HG03097 (cell line): ENCODE measurements around the gene PPP1R14C.
"Not testable (repeated sequence)": the region's sequence is repeated elsewhere in the genome, so short reads cannot be mapped to it uniquely, and the experiment has no call there.

Experiments
- ATAC-seq: cut with Tn5 transposase; IDR thresholded peaks from one replicate; pipeline ENCODE4 v1.9.1; 2021; ENCODE audit not compliant: unreplicated experiment, low FRiP score

The PPP1R14C gene

DNA sequence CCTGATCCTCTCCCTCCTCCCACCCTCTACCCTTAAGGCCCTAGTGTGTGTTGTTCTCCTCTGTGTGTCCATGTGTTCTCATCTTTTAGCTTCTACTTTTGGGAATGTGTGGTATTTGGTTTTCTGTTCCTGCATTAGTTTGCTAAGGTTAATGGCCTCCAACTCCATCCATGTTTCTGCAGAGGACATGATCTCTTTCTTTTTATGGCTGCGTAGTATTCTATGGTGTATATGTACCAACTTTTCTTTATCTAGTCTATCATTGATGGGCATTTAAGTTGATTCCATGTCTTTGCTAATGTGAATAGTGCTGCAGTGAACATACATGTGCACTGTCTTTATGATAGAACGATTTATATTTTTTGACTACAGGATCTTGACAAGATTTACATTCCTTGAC lies 44.6 kb downstream of the PPP1R14C start:
- ATAC-seq: not testable (repeated sequence)

DNA sequence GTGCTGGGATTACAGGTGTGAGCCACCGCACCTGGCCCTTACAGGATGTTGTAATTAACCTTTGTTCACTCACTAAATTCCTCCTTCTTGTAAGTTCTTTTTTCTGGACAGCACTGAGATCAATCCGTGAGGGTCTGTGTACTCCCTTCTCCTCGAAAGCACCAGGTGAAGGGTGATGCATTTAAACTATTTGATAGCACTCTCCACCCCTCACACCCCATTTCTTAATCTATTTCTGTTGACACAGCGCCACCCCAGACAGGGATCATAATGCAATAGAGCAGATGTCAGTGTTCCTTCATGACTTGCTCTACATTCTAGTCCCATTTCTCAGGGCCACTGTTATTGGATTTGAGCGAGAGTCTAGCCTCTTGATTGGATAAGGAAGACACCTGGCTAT lies 46.3 kb downstream of the PPP1R14C start:
- no peak for ATAC-seq

- ATAC-seq: no peak
Measured at GRCh38 chr6:150191809-150192208, 49.0 kb downstream of the PPP1R14C start.

DNA sequence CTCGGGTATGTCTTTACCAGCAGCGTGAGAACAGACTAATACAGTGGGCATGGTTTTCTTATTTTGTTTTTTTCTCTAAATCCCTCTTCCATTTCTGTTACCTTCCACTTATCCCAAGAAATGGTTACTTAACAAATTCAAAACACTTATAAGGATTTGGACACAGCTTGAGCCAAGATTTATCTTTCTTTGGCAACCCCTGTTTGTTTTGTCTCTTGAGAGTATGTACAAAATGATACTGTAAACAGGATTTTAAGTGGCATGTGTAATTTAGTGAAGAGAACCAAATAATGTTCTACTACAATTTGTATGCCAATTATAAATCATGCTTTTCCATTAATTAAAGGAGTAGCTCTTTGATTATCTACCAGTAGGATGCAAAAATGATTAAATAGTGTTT lies 51.4 kb downstream of the PPP1R14C start:
- ATAC-seq: no peak

- ATAC-seq: no peak
Measured at GRCh38 chr6:150195996-150196417, 53.2 kb downstream of the PPP1R14C start.

GRCh38 chr6:150196942-150197745 lies 54.3 kb downstream of the PPP1R14C start:
- ATAC-seq: no peak

GRCh38 chr6:150198532-150198931 lies 55.7 kb downstream of the PPP1R14C start:
- no peak for ATAC-seq

- no peak for ATAC-seq
Measured at GRCh38 chr6:150199241-150199640, 56.4 kb downstream of the PPP1R14C start.

DNA sequence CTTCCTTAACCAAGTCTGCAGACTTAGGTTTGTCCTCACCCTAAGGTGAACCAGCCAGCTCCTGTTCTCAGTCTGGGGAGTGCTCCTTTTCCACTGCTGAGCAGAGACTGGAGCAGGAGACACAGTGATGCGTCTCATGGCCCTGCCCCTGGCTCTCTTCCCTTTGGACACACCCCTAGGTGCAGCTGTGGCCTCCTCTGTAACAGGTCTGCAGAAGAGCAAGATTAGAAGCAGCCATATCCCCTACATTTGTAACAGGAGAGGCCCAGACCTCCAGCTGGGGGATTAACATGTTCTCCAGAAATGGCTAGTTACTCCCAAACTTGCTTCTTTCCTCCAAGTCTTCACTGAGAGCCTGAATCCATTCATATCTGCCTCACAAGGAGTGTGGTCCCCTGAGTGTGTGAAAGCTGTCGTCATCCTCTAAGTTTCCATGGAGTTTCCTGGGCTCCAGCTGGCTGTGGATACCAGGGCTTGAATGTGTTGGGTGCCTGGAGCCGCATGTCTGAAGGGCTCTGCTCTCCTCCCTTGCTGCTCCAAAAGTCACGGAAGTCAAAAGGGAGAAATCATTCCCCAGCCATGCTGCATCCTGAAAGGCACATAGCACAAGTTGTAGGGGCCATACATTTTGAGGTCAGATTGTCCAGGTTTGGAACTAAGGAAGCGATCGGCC lies 57.7 kb downstream of the PPP1R14C start:
- no peak for ATAC-seq

- no peak for ATAC-seq
Measured at GRCh38 chr6:150201285-150201684, 58.4 kb downstream of the PPP1R14C start.

DNA sequence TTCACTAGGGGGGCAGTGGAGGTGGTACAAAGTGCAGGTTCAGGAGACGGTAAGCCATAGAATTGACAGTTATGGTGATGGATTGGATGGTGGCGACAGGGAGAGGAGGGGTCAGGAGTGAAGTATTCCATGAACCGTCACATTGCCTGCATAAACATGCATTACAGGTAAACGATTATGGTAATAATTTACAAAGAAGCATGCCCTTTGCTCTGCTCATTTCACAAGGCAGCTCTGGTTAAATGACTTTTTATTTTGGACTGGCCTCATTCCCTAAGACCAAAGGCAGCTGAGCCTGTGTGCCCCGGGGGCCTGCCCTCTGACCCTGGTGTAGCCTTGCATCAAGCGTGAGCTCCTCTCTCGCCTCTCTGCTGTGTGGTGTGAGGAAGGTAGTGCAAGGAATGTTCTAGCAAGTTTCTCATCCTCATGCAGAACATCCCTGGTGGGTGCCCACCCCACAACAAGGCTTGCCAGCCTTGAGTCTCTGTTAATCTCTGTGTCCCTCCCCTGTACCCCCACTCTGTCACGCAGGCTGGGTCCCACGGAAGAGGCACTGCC lies 59.0 kb downstream of the PPP1R14C start:
- ATAC-seq: no peak

DNA sequence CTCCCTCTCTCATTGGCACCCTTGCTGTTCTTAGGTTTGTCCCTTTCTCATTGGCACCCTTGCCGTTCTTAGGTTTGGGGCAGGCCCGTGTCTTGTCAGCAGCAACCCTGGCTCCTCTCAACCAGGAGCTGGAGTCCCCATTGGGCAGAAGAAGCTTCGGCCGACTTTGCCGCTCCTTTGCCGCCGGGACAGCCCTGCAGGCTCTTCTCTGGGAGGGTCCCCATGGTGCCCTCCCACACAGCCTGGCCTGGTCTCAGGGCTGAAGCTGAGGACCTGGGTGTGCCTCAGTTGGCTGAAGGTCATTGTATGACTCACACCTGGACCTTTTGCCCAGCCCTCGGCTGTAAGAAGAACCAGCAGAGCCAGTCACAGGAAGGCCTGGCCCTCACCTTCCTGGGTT lies 59.6 kb downstream of the PPP1R14C start:
- ATAC-seq: no peak

GRCh38 chr6:150202934-150203333 lies 60.1 kb downstream of the PPP1R14C start:
- no peak for ATAC-seq

DNA sequence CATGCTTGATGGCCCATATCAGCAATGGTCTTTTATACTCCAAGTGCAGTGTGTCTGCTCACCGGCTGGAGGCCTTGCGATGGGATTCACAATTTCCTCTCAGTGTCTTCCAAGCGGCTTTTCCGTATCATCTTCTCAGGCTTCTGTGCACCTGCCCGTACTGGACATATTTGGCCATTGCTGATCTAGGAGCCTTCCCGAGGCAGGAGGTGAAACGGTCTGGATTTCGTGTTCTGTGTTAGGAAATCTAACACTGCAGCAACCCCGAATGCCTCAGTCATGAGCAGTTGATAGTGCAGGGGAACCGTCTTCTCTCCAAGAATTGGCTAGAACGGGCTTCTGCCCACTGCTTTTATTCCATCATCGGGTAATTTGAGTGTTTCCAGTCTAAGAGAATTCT lies 60.5 kb downstream of the PPP1R14C start:
- ATAC-seq: no peak

GRCh38 chr6:150203871-150204545 lies 61.2 kb downstream of the PPP1R14C start:
- no peak for ATAC-seq

DNA sequence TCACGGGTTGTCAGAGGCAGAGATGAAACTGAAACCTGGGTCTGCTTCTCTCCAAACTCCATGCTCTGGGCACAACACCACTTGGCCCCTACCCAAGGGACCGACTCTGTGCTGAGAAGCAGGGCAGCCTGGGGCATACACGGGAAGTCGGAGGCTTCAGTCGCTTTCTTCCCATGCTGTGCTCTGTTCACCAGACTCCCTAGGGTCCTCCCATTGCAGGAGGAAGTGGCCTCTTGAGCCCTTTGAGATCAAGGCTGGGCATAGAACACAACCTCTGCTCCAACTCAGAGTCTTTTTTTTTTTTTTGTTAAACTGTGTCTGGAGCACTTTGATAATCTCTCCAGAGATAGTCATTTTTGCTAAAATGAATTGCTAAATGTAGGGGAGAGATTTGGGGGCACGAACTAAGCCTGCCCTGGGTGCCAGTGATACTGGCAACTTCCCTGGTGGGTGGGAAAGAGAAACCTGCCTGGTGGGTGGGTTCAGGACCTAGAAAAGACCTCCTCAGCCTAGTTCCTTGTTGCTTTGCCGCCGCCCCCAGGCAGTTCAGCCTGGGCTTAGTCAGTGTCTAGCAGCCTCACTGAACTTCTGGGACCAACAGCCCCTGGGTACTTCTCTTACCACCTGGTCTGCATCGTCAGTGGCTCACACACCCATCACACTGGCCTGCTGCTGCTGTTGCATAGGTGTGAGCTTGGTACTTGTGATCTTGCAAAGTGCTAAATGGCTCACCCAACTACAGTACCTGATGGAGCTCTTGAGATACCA lies 62.0 kb downstream of the PPP1R14C start:
- no peak for ATAC-seq

- no peak for ATAC-seq
Measured at GRCh38 chr6:150207931-150208570, 65.2 kb downstream of the PPP1R14C start.

- ATAC-seq: no peak
Measured at GRCh38 chr6:150208611-150209352, 65.9 kb downstream of the PPP1R14C start.

GRCh38 chr6:150209415-150209814 lies 66.6 kb downstream of the PPP1R14C start:
- ATAC-seq: no peak
